GM19239 (cell line): Measurements from ENCODE around the gene PLBD1.

Experiments
- DNase-seq: peaks from one replicate; pipeline ENCODE4 v3.0.0; 2011; ENCODE audit warnings: low spot score; ENCODE audit not compliant: insufficient read length
- FAIRE-seq: peaks from 2 replicates; lab custom pipeline; 2011; peaks lifted over from hg19 to GRCh38; lab: Jason Lieb, UNC

PLBD1 gene

GRCh38 chr12:14572401-14572800, 4.7 kb upstream of the PLBD1 start:
- no peak for FAIRE-seq
- no peak for DNase-seq

DNA sequence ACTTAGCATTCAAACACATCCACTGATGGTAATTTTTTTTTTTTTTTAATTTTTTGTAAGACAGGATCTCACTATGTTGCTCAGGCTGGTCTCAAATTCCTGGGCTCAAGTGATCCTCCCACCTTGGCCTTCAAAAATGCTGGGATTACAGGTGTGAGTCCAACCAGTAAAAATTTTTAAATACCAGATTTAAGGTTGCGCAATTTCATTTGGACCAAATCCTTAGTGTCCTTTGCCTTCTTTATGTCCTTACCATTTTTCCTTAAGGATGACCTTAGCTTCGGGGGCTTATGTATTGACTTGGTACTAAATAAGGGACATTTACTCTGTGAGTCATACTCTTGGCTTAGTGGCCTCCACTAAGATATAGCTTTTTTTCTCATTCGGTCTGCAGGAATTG, 4.1 kb upstream of the PLBD1 start:
- no peak for DNase-seq
- no peak for FAIRE-seq

DNA sequence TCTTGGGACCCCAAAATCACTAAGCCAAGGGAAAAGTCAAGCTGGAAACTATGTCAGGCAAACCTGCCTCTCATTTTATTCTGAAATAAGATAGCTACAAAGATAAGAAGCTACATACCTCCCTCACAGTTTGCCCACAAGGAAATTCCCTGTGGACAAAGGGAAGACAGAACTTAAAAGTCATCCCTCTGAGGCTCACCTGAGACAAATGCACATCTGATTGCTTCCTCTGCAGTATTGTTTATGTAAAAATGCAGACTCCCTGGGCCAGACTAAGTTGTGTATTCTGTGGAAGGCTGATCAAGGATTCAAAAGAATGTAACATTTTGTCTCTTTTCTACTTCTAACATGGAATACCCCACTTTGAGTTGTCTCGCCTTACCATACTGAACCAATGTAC, 2.5 kb upstream of the PLBD1 start:
- FAIRE-seq (no peak), DNase-seq (no peak)

DNA sequence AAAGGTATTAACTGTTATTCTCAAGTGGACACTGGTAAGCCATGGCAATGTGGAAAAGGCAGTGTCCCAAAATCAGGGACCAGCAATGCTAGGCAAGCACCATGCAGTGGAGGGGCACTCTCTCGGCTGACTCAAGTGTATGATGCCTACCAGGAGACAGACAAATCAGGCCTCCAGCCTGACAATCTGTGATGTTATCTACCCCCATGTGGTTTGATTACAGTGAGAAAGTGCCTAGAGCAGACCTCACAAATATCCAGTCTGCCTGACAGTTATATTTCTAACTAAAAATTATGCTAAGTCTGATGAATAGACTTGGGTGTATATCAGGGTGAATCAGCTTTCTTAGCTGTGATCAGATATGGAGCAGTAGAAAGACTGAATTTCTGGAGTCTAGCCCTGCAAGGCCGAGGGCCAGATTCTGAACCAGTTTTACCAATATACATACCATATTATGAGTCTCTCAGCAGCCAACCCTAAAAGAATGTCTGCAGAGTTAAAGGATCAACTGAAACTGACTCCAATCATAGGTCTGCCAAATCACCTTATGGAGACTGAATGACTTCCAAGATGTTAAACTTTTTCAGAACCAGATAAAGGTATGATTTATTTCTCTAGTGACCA, 3.2 kb downstream of the PLBD1 start:
- no peak for DNase-seq
- no peak for FAIRE-seq

- FAIRE-seq (no peak), DNase-seq (no peak)
Observed at GRCh38 chr12:14563046-14563445, 4.6 kb downstream of the PLBD1 start.

DNA sequence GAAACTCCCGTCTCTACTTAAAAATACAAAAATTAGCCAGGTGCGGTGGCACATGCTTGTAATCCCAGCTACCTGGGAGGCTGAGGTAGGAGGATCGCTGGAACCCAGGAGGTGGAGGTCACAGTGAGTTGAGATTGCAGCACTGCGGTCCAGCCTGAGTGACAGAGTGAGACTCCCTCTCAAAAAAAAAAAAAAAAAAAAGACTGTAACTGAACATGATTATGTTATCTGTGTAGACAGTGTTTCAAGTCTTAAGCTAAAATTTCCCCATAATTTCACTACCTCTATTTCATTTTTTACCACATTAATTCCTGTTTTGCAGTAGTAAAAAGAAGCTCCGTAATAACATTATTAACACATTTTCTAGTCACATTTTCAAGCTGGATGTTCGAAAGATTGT, 5.4 kb downstream of the PLBD1 start:
- DNase-seq = no peak
- FAIRE-seq = no peak

GRCh38 chr12:14561677-14562238, 5.9 kb downstream of the PLBD1 start:
- FAIRE-seq (no peak), DNase-seq (no peak)

- DNase-seq = no peak
- FAIRE-seq = no peak
Observed at GRCh38 chr12:14560904-14561574, 6.6 kb downstream of the PLBD1 start.

GRCh38 chr12:14558473-14558959, 9.2 kb downstream of the PLBD1 start:
- no peak for DNase-seq
- FAIRE-seq = no peak

DNA sequence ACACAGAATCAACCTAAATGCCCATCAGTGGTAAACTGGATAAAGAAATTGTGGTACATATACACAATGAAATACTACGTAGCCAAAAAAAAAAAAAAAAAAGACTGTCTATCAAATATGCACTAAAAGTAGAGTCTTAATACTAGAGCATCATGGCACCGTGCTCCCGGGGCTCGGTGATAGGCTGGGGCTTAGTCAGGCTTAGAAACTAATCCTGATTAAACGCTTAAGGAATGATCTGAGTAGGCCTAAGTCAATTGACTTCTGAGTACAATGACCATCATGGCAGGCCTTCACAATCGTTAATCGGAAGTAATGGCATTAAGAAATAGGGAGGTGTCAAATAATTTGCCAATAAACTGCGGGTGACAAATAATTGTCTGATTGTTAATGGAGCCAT, 9.7 kb downstream of the PLBD1 start:
- FAIRE-seq (no peak), DNase-seq (no peak)

DNA sequence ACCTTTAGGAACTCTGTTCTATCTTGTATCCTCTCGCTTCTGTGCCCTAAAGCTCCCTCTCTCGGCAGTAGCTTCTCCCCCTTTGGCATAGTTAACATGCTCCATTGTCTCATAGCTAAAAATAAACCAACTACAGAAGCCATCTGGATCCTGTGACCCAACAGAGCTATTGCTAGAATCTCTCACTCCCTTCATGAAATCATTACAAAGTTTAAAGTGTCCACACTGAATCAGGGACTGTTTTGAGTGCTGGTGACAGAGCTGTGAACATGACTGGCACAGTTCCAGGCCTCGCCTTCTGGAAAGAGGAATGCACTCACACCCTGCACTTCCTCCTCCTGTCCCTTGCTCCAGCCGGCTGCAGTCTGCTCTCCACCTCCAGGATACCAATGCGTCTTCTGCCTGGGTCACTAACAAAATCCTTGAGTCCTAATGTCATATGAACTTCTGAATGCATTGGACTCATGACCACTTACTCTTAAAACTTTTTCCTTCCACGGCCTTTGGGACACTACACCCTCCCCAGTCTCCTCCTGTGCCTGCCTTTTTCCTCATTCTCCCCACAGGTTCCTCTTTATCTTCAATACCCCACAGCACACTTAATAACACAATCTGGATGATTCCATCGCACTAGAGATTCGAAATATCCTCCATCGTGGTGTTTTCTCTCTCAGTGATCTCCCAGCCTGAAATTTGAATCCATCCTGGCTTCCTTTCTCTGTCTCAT, 13.2 kb downstream of the PLBD1 start:
- no peak for DNase-seq

DNA sequence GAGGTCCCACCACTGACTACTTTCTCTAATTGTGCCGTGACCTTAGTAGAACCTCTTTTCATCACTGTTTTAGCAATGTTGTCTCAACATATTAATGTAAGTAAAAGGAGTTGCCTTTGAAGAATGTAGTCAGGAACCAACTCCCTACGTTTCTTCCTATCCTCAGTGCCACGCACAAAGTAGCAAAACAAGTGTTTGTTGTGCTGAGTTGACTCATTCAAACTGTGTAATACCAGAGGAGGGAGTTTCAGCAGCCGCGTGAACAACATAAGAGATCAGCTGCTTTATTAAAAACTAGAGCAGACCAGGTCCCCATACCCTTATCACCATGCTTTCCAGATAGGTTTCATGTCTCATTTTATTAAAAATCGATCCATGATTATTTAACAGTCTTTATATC, 19.1 kb downstream of the PLBD1 start:
- no peak for DNase-seq
- FAIRE-seq = no peak

More for the DNA sequence above, 13.2 kb downstream of the PLBD1 start:
- no peak for FAIRE-seq

- DNase-seq = no peak
- FAIRE-seq = no peak
Observed at GRCh38 chr12:14547571-14547970, 20.1 kb downstream of the PLBD1 start.

- FAIRE-seq (no peak), DNase-seq (no peak)
Observed at GRCh38 chr12:14545144-14546124, 22.2 kb downstream of the PLBD1 start.

GRCh38 chr12:14540801-14541462, 26.8 kb downstream of the PLBD1 start:
- DNase-seq (no peak), FAIRE-seq (no peak)

DNA sequence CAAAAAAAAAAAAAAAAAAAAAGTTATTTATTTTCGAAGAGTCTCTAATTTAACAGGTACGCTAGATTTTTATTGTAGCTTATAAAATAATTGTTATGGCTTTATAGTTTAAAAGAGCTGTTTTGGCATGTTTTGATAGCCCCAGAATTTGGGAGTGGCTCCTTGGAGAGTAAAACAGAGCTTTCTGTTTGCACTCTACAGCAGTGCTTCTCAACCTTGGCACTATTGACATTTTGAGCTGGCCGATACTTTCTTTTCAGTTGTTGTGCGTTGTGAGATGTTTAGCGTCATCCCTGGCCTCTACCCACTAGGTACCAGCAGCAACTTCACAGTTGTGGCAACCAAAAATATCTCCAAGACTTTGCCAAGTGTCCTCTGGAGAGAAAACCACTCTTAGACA, 30.6 kb downstream of the PLBD1 start:
- DNase-seq = no peak
- FAIRE-seq = no peak

DNA sequence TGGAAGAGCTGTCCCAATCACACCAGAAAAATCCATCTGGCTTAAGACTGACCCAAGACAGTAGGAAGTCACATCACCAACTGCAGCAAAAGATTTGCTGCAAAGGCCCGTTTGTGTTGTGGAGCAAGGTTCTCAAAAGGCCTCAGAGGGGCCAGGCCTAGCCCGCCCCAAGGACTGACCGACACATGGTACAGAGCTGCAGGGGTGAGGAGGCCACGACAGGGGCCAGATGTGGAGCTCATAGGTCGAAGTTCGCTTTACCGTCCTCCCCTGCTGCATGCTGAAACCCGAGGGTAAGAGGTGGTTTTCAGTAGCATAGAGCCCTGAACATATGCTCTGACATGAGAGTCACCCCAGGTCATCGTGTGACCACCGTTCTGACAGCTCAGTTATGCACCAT, 35.5 kb downstream of the PLBD1 start:
- FAIRE-seq = no peak
- DNase-seq = no peak

DNA sequence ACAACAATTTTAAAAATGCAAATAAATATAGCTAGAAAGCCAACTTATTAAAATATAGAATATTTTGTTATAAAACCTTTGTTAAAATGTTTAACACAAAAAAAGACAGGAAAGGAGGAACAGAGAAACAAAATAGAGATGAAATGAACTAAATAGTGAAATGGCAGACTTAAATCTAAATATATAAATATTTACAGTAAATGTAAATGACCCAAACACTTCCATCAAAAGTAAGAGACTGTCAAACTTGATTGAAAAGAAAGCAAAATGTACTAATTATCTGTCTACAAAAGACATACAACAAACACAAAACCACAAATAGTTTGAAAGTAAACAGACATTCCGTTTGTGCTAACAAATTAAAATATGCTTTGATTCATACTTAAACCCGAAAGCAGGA, 41.7 kb downstream of the PLBD1 start:
- DNase-seq = no peak
- FAIRE-seq = no peak

DNA sequence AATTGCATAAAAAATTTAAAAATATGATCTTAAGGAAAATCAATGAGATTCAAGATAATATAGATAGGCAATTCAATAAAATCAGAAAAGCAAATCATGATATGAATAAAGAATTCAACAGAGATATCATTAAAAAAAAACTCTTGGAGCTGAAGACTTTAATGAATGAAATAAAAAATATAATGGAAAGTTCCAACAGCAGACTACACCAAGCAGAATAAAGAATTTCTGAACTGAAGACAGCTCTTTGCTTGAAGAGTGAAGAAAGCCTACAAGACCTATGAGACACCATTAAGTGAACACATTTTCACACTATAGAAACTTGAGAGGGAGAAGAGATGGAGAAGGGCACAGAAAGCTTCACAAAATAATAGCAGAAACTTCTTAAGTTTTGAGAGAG, 45.9 kb downstream of the PLBD1 start:
- DNase-seq (no peak), FAIRE-seq (no peak)
